Skeletal muscle satellite cell (primary cell): ENCODE data around the gene CPLX1.

Experiments used
- H3K27me3 ChIP-seq: 2 replicates; pipeline ENCODE4 v1.7.0; 2013; ENCODE audit warnings: low read length; ENCODE audit not compliant: control insufficient read depth, insufficient read depth
- H3K36me3 ChIP-seq: 2 replicates; pipeline ENCODE4 v1.7.0; 2013; ENCODE audit warnings: mild to moderate bottlenecking, control low read depth, low read length; ENCODE audit not compliant: insufficient read depth
- H3K4me1 ChIP-seq: 2 replicates; pipeline ENCODE4 v1.7.0; 2013; ENCODE audit warnings: low read length; ENCODE audit not compliant: control insufficient read depth, insufficient read depth
- H3K4me2 ChIP-seq: 2 replicates; pipeline ENCODE4 v1.7.0; 2013; ENCODE audit warnings: mild to moderate bottlenecking, low read length
- H3K4me3 ChIP-seq: 2 replicates; pipeline ENCODE4 v1.7.0; 2013; ENCODE audit warnings: low read length
- H3K9ac ChIP-seq: 2 replicates; pipeline ENCODE4 v1.7.0; 2013; ENCODE audit warnings: mild to moderate bottlenecking, low read depth, low read length, moderate library complexity
- H3K9me3 ChIP-seq: replicated peaks from 2 replicates; pipeline ENCODE4 v1.7.0; 2013; ENCODE audit warnings: mild to moderate bottlenecking, control low read depth, low read length

CPLX1 gene

DNA sequence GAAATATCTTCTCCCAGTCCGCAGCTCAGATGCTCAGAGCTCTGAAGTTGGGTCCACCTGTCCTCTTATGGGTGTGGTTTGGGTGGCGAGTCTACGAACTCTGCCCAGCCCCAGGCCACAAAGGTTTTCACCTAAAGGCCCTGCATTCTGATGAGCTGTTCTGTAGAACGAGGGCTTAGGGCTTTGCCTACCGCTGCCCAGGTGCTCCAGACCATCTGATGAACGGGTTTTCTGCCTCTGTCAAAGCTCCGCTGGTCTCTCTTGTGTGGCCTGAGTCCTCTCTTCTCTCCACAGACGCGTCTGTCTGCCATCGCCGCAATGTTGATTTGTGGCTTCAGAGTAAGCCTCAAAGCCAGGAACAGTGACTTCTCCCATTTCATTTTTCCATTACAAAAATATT is 28.4 kb upstream of the CPLX1 start:
- H3K27me3 ChIP-seq: no peaks in the 10 kb centered on the region
- no peak overlapping the region for H3K9ac ChIP-seq
- H3K4me1 ChIP-seq: no peaks in the 10 kb centered on the region
- no peak overlapping the region for H3K4me2 ChIP-seq
- no peaks in the 10 kb centered on the region for H3K9me3 ChIP-seq
- no peak overlapping the region for H3K4me3 ChIP-seq
- peaks cover 53% of the 10 kb centered on the region for H3K36me3 ChIP-seq

DNA sequence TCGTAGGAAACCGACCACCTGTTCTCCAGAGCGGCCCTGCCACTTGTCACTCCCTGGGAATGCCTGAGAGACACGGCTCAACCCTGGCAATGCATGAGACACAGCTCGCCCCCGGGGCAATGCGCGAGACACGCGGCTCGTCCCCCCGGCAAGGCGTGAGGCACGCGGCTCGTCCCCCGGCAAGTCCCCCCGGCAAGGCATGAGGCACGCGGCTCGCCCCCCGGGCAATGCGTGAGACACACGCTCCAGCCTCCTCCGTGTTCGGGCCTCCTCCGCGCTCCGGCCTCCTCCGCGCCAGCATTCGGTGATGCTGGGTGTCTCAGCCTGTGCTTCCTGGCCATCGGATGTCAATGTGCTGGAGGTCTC is 27.5 kb upstream of the CPLX1 start:
- no peak overlapping the region for H3K4me3 ChIP-seq
- H3K9me3 ChIP-seq: no peaks in the 10 kb centered on the region
- peaks cover 44% of the 10 kb centered on the region for H3K36me3 ChIP-seq
- H3K4me1 ChIP-seq: no peaks in the 10 kb centered on the region
- no peak overlapping the region for H3K9ac ChIP-seq
- H3K4me2 ChIP-seq: no peak overlapping the region
- no peaks in the 10 kb centered on the region for H3K27me3 ChIP-seq

DNA sequence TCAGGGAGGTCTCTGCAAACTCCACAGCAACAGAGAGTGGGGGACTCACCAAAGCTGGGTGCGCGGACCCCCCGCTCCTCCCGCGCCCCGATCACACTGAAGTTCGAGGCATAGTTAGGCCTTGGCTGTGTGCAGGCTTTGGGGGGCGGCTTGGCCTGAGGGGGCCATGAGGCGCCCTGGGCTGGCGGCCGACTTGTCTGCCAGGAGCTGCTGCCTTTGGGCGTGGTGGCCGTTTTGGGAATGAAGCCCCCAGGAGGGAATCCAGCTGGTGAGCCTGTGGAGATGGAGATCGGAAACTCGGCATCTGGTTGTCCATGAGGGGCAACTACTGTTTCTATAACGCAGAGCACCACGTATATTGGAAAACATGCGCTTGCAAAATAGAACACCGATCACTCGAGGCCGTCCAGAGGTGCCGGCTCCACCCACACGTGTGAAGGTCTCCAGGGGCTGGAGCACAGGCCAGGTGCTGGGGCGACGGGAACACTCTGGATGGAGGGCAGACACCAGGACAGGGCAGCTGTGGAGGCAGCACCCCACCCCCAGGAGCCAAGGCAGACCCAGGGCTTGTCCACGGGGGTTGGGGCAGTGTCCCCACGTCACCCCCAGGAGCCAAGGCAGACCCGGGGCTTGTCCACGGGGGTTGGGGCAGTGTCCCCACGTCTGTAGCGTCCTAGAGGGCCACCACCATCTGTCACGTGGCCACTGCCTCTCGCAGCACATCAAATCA is 25.9 kb upstream of the CPLX1 start:
- peaks cover 39% of the 10 kb centered on the region for H3K36me3 ChIP-seq

DNA sequence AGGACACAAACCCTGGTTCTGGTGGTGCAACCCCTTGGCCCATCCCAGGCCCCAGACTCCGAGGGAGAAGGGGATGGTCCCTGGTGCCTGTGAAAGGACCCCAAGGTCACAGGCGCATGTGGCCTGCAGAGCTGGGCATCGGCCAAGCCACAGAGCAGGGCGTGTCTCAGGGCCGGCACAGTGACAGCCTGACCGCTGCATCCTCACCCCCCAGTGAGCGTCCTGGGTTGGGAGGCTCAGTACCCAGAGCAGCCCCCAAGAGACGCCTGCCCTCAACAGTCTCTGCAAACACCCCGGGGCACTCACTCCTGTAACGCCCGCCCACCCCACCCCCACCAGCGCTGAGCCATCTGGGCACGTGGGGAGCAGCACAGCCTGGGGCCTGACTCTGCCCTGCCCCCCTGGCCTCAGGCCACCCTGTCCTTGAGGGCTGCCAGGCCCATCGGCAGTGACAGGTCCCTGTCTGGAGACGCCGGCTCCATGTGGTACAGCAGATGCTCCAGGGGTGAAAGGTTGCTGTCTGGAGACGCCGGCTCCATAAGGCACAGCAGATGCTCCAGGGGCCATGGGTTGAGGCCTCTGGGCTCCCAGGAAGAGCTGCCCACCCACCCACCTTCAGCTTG is 24.5 kb upstream of the CPLX1 start:
- no peak overlapping the region for H3K9ac ChIP-seq
- no peaks in the 10 kb centered on the region for H3K9me3 ChIP-seq
- H3K4me1 ChIP-seq: peaks cover 7% of the 10 kb centered on the region
- no peaks in the 10 kb centered on the region for H3K27me3 ChIP-seq
- H3K4me3 ChIP-seq: no peak overlapping the region
- no peak overlapping the region for H3K4me2 ChIP-seq
- H3K36me3 ChIP-seq: peaks cover 32% of the 10 kb centered on the region

More for the DNA sequence above, 25.9 kb upstream of the CPLX1 start:
- Histone ChIP-seq H3K9ac (no peak overlapping the region), H3K4me2 (no peak overlapping the region), H3K27me3 (no peaks in the 10 kb centered on the region), H3K4me3 (no peak overlapping the region), H3K4me1 (no peaks in the 10 kb centered on the region), H3K9me3 (no peaks in the 10 kb centered on the region)

DNA sequence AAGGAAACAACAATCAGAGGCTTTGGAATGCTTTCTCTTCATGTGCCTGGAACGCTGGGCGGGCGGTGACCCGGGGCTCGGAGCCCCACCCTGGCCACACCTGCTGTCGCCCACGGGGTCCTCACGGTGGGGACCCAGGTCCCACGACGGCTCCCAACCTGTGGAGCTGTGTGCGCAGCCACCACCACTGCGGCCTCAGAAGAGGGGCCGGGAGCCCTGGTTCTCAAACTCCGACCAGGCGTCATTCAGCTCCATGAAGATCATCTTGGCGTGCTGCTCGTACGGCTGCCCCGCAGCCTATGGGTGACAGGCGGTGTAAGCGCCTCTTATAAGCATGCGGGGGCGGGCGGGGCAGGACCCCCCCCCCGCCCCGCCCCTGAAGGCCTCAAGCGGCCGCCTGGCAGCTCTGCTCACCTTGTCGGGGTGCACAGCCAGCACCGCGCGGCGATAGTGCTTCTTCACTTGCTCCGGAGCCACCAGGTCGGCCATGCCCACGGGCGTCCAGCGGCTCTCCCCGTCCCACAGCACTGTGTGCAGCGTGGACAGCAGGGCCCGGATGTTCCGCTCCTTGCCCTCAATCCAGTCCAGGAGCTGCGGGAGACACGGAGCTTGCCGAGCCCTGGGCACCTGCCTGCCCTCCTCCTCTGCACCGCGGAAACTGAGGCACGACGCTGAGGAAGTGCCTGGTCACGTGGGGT is 23.7 kb upstream of the CPLX1 start:
- Histone ChIP-seq H3K27me3 (no peaks in the 10 kb centered on the region), H3K4me2 (no peak overlapping the region), H3K4me3 (no peak overlapping the region), H3K9me3 (no peaks in the 10 kb centered on the region), H3K4me1 (peaks cover 11% of the 10 kb centered on the region), H3K9ac (no peak overlapping the region), H3K36me3 (peaks cover 32% of the 10 kb centered on the region)

DNA sequence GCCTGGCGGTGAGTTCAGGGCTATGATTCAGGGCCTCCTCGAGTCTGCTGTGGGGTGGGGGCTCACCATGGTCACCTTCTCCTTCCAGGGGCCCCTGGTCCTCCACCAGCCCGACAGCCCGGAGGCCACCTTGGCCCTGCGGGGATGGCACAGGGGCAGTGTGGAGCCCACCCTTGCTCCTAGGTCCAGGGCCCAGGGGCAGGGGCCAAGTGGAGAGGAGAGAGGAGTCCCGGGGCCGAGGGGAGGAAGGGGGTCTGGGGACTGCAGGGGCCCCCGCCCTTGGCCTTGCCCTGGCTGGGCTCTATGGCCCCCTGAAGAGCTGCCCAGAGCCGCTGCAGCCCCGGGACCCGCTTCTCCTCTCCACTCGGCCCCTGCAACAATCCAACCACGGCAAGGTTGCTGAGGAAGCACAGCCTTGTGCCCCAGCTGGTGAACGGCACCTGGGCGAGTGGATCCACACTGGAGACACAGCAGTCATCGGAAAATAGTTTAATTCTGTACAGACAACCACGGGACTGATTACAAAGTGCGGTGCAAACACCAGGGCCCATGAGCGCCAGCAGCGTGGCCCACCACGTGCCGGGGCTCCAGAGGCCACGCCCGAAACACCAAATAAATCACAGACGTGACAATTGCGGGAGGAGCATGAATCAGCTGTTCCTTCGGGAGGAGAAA is 23.0 kb upstream of the CPLX1 start:
- H3K4me2 ChIP-seq: no peak overlapping the region
- H3K4me3 ChIP-seq: no peak overlapping the region
- peaks cover 28% of the 10 kb centered on the region for H3K36me3 ChIP-seq
- H3K9me3 ChIP-seq: no peaks in the 10 kb centered on the region
- H3K4me1 ChIP-seq: peaks cover 11% of the 10 kb centered on the region
- H3K27me3 ChIP-seq: no peaks in the 10 kb centered on the region
- H3K9ac ChIP-seq: no peak overlapping the region

DNA sequence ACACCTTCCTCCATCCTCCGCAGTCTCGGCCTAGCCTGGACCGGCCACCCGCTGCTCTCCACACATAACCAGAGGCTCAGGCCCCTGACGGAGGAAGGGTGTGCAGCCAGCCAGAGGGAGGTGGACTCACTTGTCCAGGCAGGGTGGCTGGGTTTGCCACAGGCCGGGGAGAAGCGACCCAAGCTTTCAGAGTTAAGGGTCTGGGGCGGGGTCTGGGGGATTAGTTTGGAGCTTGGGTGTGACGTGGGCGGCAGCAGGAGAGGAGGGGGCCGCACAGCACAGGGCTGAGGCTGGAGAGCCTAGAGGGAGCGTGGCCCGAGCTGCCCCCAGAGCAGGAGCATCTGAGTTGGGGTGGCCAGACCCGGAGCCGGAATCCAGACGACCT is 22.4 kb upstream of the CPLX1 start:
- Histone ChIP-seq H3K9ac (no peak overlapping the region), H3K4me3 (no peak overlapping the region), H3K4me2 (no peak overlapping the region), H3K27me3 (no peaks in the 10 kb centered on the region), H3K9me3 (no peaks in the 10 kb centered on the region), H3K4me1 (peaks cover 11% of the 10 kb centered on the region), H3K36me3 (peaks cover 28% of the 10 kb centered on the region)

DNA sequence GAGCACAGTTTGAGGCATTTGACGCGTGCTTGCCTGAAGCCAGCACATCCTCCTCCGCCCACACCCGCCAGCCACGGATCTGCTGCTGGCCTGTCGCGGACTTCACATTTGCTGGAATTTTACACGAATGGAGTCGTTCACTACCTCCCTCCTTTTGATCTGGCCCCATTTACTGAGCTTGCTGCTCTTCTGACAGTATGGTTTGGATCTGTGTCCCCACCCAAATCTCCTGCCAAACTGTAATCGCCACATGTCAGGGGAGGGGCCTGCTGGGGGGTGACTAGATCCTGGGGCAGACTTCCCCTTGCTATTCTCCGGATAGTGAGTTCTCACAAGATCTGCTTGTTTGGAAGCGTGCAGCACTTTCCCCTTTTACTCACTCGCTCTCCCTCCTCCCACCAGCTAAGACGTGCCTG is 19.9 kb upstream of the CPLX1 start:
- no peak overlapping the region for H3K4me3 ChIP-seq
- H3K4me1 ChIP-seq: peaks cover 11% of the 10 kb centered on the region
- no peaks in the 10 kb centered on the region for H3K27me3 ChIP-seq
- H3K9me3 ChIP-seq: no peaks in the 10 kb centered on the region
- H3K4me2 ChIP-seq: peak overlapping the region; percentile 7
- H3K9ac ChIP-seq: no peak overlapping the region
- H3K36me3 ChIP-seq: peaks cover 16% of the 10 kb centered on the region

DNA sequence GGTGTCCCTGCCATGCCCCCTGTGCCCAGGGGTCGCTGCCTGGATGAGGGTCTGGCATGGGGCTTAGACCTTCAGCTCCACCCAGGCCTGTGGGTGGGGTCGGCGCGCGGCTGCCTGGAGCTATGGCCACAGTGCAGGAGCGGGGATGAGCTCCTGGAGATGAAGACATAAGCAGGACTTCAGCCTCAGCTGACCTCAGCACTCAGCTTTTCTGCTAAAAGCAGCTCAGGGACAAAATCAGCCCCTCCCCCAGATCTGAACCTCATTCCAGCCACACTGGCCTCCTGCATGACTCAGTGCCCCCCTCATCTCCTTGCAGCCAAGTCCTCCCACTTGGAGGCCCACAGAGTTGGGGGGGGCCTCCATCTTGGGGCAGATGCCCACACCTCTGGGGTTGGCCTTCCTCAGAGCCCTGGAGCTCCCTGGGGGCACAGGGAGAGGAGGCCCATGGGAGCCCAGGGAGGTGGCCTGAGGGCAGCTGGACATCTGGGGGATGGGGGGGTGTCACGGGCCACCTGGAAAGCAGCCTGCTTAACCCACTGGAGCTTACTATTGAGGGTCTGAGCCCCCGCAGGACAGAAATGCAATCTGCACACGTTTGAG is 19.4 kb upstream of the CPLX1 start:
- H3K4me2 ChIP-seq: peak overlapping the region; percentile 7
- no peak overlapping the region for H3K4me3 ChIP-seq
- H3K4me1 ChIP-seq: peaks cover 11% of the 10 kb centered on the region
- H3K36me3 ChIP-seq: peaks cover 16% of the 10 kb centered on the region
- no peaks in the 10 kb centered on the region for H3K27me3 ChIP-seq
- no peaks in the 10 kb centered on the region for H3K9me3 ChIP-seq
- no peak overlapping the region for H3K9ac ChIP-seq

DNA sequence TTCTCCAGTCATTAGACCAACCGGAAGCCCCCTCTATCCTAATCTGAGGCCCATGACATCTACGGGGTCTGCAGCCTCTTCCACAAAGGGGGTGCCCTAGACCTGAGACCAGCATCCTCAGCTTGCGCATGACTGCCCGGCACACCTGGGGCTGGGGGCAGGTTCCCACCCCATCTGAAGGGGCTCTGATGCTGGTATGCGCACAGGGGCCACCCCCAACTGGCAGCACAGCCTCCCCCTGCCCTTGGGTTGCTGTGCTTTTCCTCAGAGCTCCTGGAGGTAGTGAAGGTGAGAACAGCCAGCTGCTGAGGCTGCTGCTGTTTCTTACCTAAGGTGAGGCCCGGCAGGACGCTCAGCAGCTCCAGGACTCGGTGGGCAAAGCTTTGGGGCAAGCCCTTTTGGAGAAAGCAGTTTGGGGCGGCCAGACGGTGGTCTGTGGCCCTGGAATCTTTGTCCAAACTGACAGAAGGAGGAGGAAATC is 18.9 kb upstream of the CPLX1 start:
- H3K4me1 ChIP-seq: peaks cover 11% of the 10 kb centered on the region
- peaks cover 10% of the 10 kb centered on the region for H3K36me3 ChIP-seq
- H3K4me2 ChIP-seq: no peak overlapping the region
- H3K4me3 ChIP-seq: no peak overlapping the region
- H3K9ac ChIP-seq: no peak overlapping the region
- H3K9me3 ChIP-seq: no peaks in the 10 kb centered on the region
- no peaks in the 10 kb centered on the region for H3K27me3 ChIP-seq
